Measurements from ENCODE around the gene AFAP1L1. TPM values are rescaled to one million over a fixed set of nuclear protein-coding genes. Genes with fewer than 3 reads are reported as not detected.
A peak's percentile ranks its signal among the peaks of the same experiment; 100 is the strongest.

AFAP1L1 gene
- total RNA-seq, 1 donor from 2014 or later, result not detected

GRCh38 chr5:149333711-149334443 lies 62.2 kb downstream of the AFAP1L1 start:
- DNase-seq (ENCODE audit: low spot score), result no peak
- H3K27ac Mint-ChIP-seq, result no peak overlapping the region
- peaks cover 20% of the 10 kb centered on the region for H3K27me3 Mint-ChIP-seq (ENCODE audit: insufficient read depth)
- intact Hi-C loops (cut with micrococcal nuclease), result no loop called here
- H3K4me3 Mint-ChIP-seq, result no peak overlapping the region
- H3K4me1 Mint-ChIP-seq (ENCODE audit: low read depth), result no peaks in the 10 kb centered on the region
- no peaks in the 10 kb centered on the region for H3K9me3 Mint-ChIP-seq
- no peaks in the 10 kb centered on the region for H3K36me3 Mint-ChIP-seq (ENCODE audit: low read depth)

GRCh38 chr5:149337736-149338135 lies 66.1 kb downstream of the AFAP1L1 start:
- Mint-ChIP-seq H3K4me1 (ENCODE audit: low read depth) (no peaks in the 10 kb centered on the region), H3K4me3 (no peak overlapping the region), H3K9me3 (no peaks in the 10 kb centered on the region), H3K27ac (no peak overlapping the region), H3K36me3 (ENCODE audit: low read depth) (no peaks in the 10 kb centered on the region), H3K27me3 (ENCODE audit: insufficient read depth) (peaks cover 18% of the 10 kb centered on the region)
- intact Hi-C loops (cut with micrococcal nuclease), result no loop called here
- no peak for DNase-seq (ENCODE audit: low spot score)

- intact Hi-C loops (cut with micrococcal nuclease), result no loop called here
- H3K9me3 Mint-ChIP-seq, result no peaks in the 10 kb centered on the region
- no peak for DNase-seq (ENCODE audit: low spot score)
- H3K27ac Mint-ChIP-seq, result peak overlapping the region; percentile 11
- no peak overlapping the region for H3K4me3 Mint-ChIP-seq
- H3K27me3 Mint-ChIP-seq (ENCODE audit: insufficient read depth), result peaks cover 18% of the 10 kb centered on the region
- H3K4me1 Mint-ChIP-seq (ENCODE audit: low read depth), result no peaks in the 10 kb centered on the region
- no peaks in the 10 kb centered on the region for H3K36me3 Mint-ChIP-seq (ENCODE audit: low read depth)
Measured at GRCh38 chr5:149338364-149338763, 66.7 kb downstream of the AFAP1L1 start.

- peaks cover 13% of the 10 kb centered on the region for H3K4me1 Mint-ChIP-seq (ENCODE audit: low read depth)
- no peak for DNase-seq (ENCODE audit: low spot score)
- H3K27me3 Mint-ChIP-seq (ENCODE audit: insufficient read depth), result peaks cover 16% of the 10 kb centered on the region
- no peaks in the 10 kb centered on the region for H3K9me3 Mint-ChIP-seq
- intact Hi-C loops (cut with micrococcal nuclease), result loop anchor here (10.0 kb wide), 3 partner anchors 516 to 1156 kb away; partner anchors contain the start of gene ADRB2
- H3K4me3 Mint-ChIP-seq, result no peak overlapping the region
- no peak overlapping the region for H3K27ac Mint-ChIP-seq
- H3K36me3 Mint-ChIP-seq (ENCODE audit: low read depth), result peaks cover 4% of the 10 kb centered on the region
Measured at GRCh38 chr5:149340920-149341319, 69.3 kb downstream of the AFAP1L1 start.

- Mint-ChIP-seq H3K36me3 (ENCODE audit: low read depth) (peaks cover 4% of the 10 kb centered on the region), H3K27ac (no peak overlapping the region), H3K4me1 (ENCODE audit: low read depth) (peaks cover 13% of the 10 kb centered on the region), H3K9me3 (no peaks in the 10 kb centered on the region), H3K4me3 (no peak overlapping the region), H3K27me3 (ENCODE audit: insufficient read depth) (peaks cover 11% of the 10 kb centered on the region)
- no peak for DNase-seq (ENCODE audit: low spot score)
- intact Hi-C loops (cut with micrococcal nuclease), result loop anchor here (10.0 kb wide), 3 partner anchors 517 to 1157 kb away; partner anchors contain the start of gene ADRB2
Measured at GRCh38 chr5:149341876-149342275, 70.2 kb downstream of the AFAP1L1 start.

GRCh38 chr5:149344151-149344550 lies 72.5 kb downstream of the AFAP1L1 start:
- intact Hi-C loops (cut with micrococcal nuclease), result loop anchor here (2.0 to 10.0 kb wide), 7 partner anchors 23 to 1159 kb away; partner anchors contain the start of genes ADRB2, CD74, HMGXB3 and PPARGC1B
- peak overlapping the region; percentile 30 for H3K27ac Mint-ChIP-seq
- peaks cover 10% of the 10 kb centered on the region for H3K36me3 Mint-ChIP-seq (ENCODE audit: low read depth)
- H3K4me3 Mint-ChIP-seq, result peak overlapping the region; percentile 50
- no peaks in the 10 kb centered on the region for H3K27me3 Mint-ChIP-seq (ENCODE audit: insufficient read depth)
- DNase-seq (ENCODE audit: low spot score), result no peak
- H3K4me1 Mint-ChIP-seq (ENCODE audit: low read depth), result peaks cover 34% of the 10 kb centered on the region
- H3K9me3 Mint-ChIP-seq, result no peaks in the 10 kb centered on the region

GRCh38 chr5:149345147-149345891 lies 73.7 kb downstream of the AFAP1L1 start, which contains the start of gene GRPEL2:
TSS of gene GRPEL2 (plus strand) at chr5:149345499. CDS start at chr5:149345540, 41 bp downstream.
- intact Hi-C loops (cut with micrococcal nuclease), result loop anchor here (1.0 to 10.0 kb wide), 12 partner anchors 12 to 1161 kb away; partner anchors contain the start of genes ADRB2, CD74, CSNK1A1 and FBXO38

GRCh38 chr5:149345892-149346222 lies 74.2 kb downstream of the AFAP1L1 start:
- Mint-ChIP-seq H3K27ac (peak overlapping the region; percentile 94), H3K4me1 (ENCODE audit: low read depth) (peaks cover 48% of the 10 kb centered on the region), H3K9me3 (no peaks in the 10 kb centered on the region), H3K4me3 (peak overlapping the region; percentile 95), H3K36me3 (ENCODE audit: low read depth) (peaks cover 26% of the 10 kb centered on the region), H3K27me3 (ENCODE audit: insufficient read depth) (no peaks in the 10 kb centered on the region)
- DNase-seq (ENCODE audit: low spot score), result no peak
- intact Hi-C loops (cut with micrococcal nuclease), result loop anchor here (1.0 to 10.0 kb wide), 12 partner anchors 11 to 1161 kb away; partner anchors contain the start of genes ADRB2, CD74, CSNK1A1 and FBXO38

More at GRCh38 chr5:149345147-149345891, 73.7 kb downstream of the AFAP1L1 start, which contains the start of gene GRPEL2:
- Mint-ChIP-seq H3K4me3 (peak within 1 kb of the TSS; percentile 95), H3K9me3 (no peaks in the 10 kb centered on the region), H3K27me3 (ENCODE audit: insufficient read depth) (no peaks in the 10 kb centered on the region), H3K27ac (peak within 1 kb of the TSS; percentile 94), H3K4me1 (ENCODE audit: low read depth) (peaks cover 43% of the 10 kb centered on the region), H3K36me3 (ENCODE audit: low read depth) (peaks cover 20% of the 10 kb centered on the region)
- DNase-seq (ENCODE audit: low spot score), result peak; percentile 89

GRCh38 chr5:149348518-149348917 lies 76.9 kb downstream of the AFAP1L1 start:
- H3K4me1 Mint-ChIP-seq (ENCODE audit: low read depth), result peaks cover 68% of the 10 kb centered on the region
- no peak for DNase-seq (ENCODE audit: low spot score)
- intact Hi-C loops (cut with micrococcal nuclease), result loop anchor here (5.0 to 10.0 kb wide), 4 partner anchors 524 to 1164 kb away; partner anchors contain the start of genes ADRB2 and TCOF1

GRCh38 chr5:149349382-149349781 lies 77.7 kb downstream of the AFAP1L1 start:
- Mint-ChIP-seq H3K36me3 (ENCODE audit: low read depth) (peaks cover 52% of the 10 kb centered on the region), H3K4me3 (peak overlapping the region; percentile 73), H3K9me3 (no peaks in the 10 kb centered on the region), H3K27ac (peak overlapping the region; percentile 40), H3K4me1 (ENCODE audit: low read depth) (peaks cover 68% of the 10 kb centered on the region), H3K27me3 (ENCODE audit: insufficient read depth) (no peaks in the 10 kb centered on the region)
- DNase-seq (ENCODE audit: low spot score), result no peak
- intact Hi-C loops (cut with micrococcal nuclease), result loop anchor here (5.0 to 10.0 kb wide), 4 partner anchors 525 to 1165 kb away; partner anchors contain the start of genes ADRB2 and TCOF1

More at GRCh38 chr5:149348518-149348917, 76.9 kb downstream of the AFAP1L1 start:
- Mint-ChIP-seq H3K27me3 (ENCODE audit: insufficient read depth) (no peaks in the 10 kb centered on the region), H3K9me3 (no peaks in the 10 kb centered on the region), H3K27ac (peak overlapping the region; percentile 88), H3K36me3 (ENCODE audit: low read depth) (peaks cover 46% of the 10 kb centered on the region), H3K4me3 (peak overlapping the region; percentile 95)

- H3K27ac Mint-ChIP-seq, result peak overlapping the region; percentile 33
- intact Hi-C loops (cut with micrococcal nuclease), result no loop called here
- H3K4me3 Mint-ChIP-seq, result no peak overlapping the region
- no peak for DNase-seq (ENCODE audit: low spot score)
- H3K27me3 Mint-ChIP-seq (ENCODE audit: insufficient read depth), result no peaks in the 10 kb centered on the region
- peaks cover 79% of the 10 kb centered on the region for H3K4me1 Mint-ChIP-seq (ENCODE audit: low read depth)
- H3K36me3 Mint-ChIP-seq (ENCODE audit: low read depth), result peaks cover 61% of the 10 kb centered on the region
- H3K9me3 Mint-ChIP-seq, result no peaks in the 10 kb centered on the region
Measured at GRCh38 chr5:149352169-149352568, 80.5 kb downstream of the AFAP1L1 start.

GRCh38 chr5:149353911-149354310 lies 82.3 kb downstream of the AFAP1L1 start:
- peaks cover 56% of the 10 kb centered on the region for H3K36me3 Mint-ChIP-seq (ENCODE audit: low read depth)
- peak overlapping the region; percentile 13 for H3K4me3 Mint-ChIP-seq
- no peaks in the 10 kb centered on the region for H3K27me3 Mint-ChIP-seq (ENCODE audit: insufficient read depth)
- intact Hi-C loops (cut with micrococcal nuclease), result no loop called here
- peaks cover 73% of the 10 kb centered on the region for H3K4me1 Mint-ChIP-seq (ENCODE audit: low read depth)
- H3K27ac Mint-ChIP-seq, result peak overlapping the region; percentile 74
- DNase-seq (ENCODE audit: low spot score), result no peak
- no peaks in the 10 kb centered on the region for H3K9me3 Mint-ChIP-seq

Data from activated T-helper 1 cell treated with anti-CD3 and anti-CD28 coated beads, Interleukin-12 subunit alpha, Interleukin-12 subunit beta, Interleukin-2, Interleukin-4 antibody, amounts not matched to agents 30 ng/mL and 10 ng/mL and 1 ng/mL, durations not matched to agents 14 hours and 24 hours and 36 hours (primary cell).